Measurements from ENCODE around the gene CTAG1A. TPM values are rescaled to one million over a fixed set of nuclear protein-coding genes. Genes with fewer than 3 reads are reported as not detected.

CTAG1A gene
- total RNA-seq (2022; extraction: Qiagen RNA extraction), result not detected in 5 replicates

GRCh38 chrX:154584585-154585183 is at the start of gene CTAG1A:
Gene CTAG1A, plus strand, starts transcription at chrX:154585133. Its CDS starts 74 bp downstream, at chrX:154585207.

GRCh38 chrX:154546354-154547244 is 38.3 kb upstream of the CTAG1A start, which contains the start of gene G6PD:
Gene G6PD, minus strand, starts transcription at chrX:154546846. Its CDS starts 691 bp downstream, at chrX:154546155.

GRCh38 chrX:154547245-154548027 is 37.5 kb upstream of the CTAG1A start, which contains the start of gene IKBKG:
Gene IKBKG, plus strand, starts transcription at chrX:154547620. Its CDS starts 4,383 bp downstream, at chrX:154552003.

GRCh38 chrX:154619182-154619581 is 34.2 kb downstream of the CTAG1A start, which contains the start of gene CTAG1B:
Gene CTAG1B, minus strand, starts transcription at chrX:154619282. Its CDS starts 64 bp downstream, at chrX:154619218.

Other genes starting within 250 kb of the CTAG1A start
- 1,453 to 1,770 TPM (median 1,639 TPM) in 5 replicates for gene FLNA, start 210.5 kb upstream of the CTAG1A start, total RNA-seq (2022; extraction: Qiagen RNA extraction)
- 110 to 171 TPM (median 156 TPM) in 5 replicates for gene EMD, start 205.8 kb upstream of the CTAG1A start, total RNA-seq (2022; extraction: Qiagen RNA extraction)
- gene RPL10, start 186.8 kb upstream of the CTAG1A start, total RNA-seq (2022; extraction: Qiagen RNA extraction), result 5,551 to 5,842 TPM (median 5,620 TPM) in 5 replicates
- 24.2 to 33.3 TPM (median 29.6 TPM) in 5 replicates for gene DNASE1L1, start 175.9 kb upstream of the CTAG1A start, total RNA-seq (2022; extraction: Qiagen RNA extraction)
- 30.2 to 41.8 TPM (median 38.8 TPM) in 5 replicates for gene TAFAZZIN, start 173.6 kb upstream of the CTAG1A start, total RNA-seq (2022; extraction: Qiagen RNA extraction)
- gene ATP6AP1, start 156.5 kb upstream of the CTAG1A start, total RNA-seq (2022; extraction: Qiagen RNA extraction), result 79.6 to 112 TPM (median 110 TPM) in 5 replicates
- 94.4 to 112 TPM (median 107 TPM) in 5 replicates for gene GDI1, start 148.0 kb upstream of the CTAG1A start, total RNA-seq (2022; extraction: Qiagen RNA extraction)
- 99.6 to 120 TPM (median 116 TPM) in 5 replicates for gene FAM50A, start 141.0 kb upstream of the CTAG1A start, total RNA-seq (2022; extraction: Qiagen RNA extraction)
- 9.7 to 17.8 TPM (median 15.3 TPM) in 5 replicates for gene PLXNA3, start 126.9 kb upstream of the CTAG1A start, total RNA-seq (2022; extraction: Qiagen RNA extraction)
- gene LAGE3, start 105.9 kb upstream of the CTAG1A start, total RNA-seq (2022; extraction: Qiagen RNA extraction), result 46.0 to 79.0 TPM (median 72.0 TPM) in 5 replicates
- 63.0 to 72.5 TPM (median 69.3 TPM) in 5 replicates for gene UBL4A, start 98.5 kb upstream of the CTAG1A start, total RNA-seq (2022; extraction: Qiagen RNA extraction)
- 28.5 to 45.1 TPM (median 42.0 TPM) in 5 replicates for gene SLC10A3, start 94.5 kb upstream of the CTAG1A start, total RNA-seq (2022; extraction: Qiagen RNA extraction)
- gene FAM3A, start 68.9 kb upstream of the CTAG1A start, total RNA-seq (2022; extraction: Qiagen RNA extraction), result 33.4 to 47.5 TPM (median 46.5 TPM) in 5 replicates
- gene G6PD, start 38.3 kb upstream of the CTAG1A start, total RNA-seq (2022; extraction: Qiagen RNA extraction), result 1,443 to 1,631 TPM (median 1,552 TPM) in 5 replicates
- 33.1 to 46.6 TPM (median 46.0 TPM) in 5 replicates for gene IKBKG, start 37.5 kb upstream of the CTAG1A start, total RNA-seq (2022; extraction: Qiagen RNA extraction)
- gene CTAG1B, start 34.1 kb downstream of the CTAG1A start, total RNA-seq (2022; extraction: Qiagen RNA extraction), result not detected in 5 replicates
- gene CTAG2, start 68.4 kb downstream of the CTAG1A start, total RNA-seq (2022; extraction: Qiagen RNA extraction), result not detected in 5 replicates
- gene GAB3, start 165.9 kb downstream of the CTAG1A start, total RNA-seq (2022; extraction: Qiagen RNA extraction), result 0.36 to 0.78 TPM (median 0.47 TPM) in 5 replicates
- 153 to 208 TPM (median 161 TPM) in 5 replicates for gene DKC1, start 177.7 kb downstream of the CTAG1A start, total RNA-seq (2022; extraction: Qiagen RNA extraction)
- gene MPP1, start 220.4 kb downstream of the CTAG1A start, total RNA-seq (2022; extraction: Qiagen RNA extraction), result 16.7 to 17.9 TPM (median 17.5 TPM) in 5 replicates
- not detected in 5 replicates for gene SMIM9, start 249.5 kb downstream of the CTAG1A start, total RNA-seq (2022; extraction: Qiagen RNA extraction)

All from A549 treated with CORT108297 at 1 μM for 4 hours (cell line).